GM19324 (cell line): Measurements from ENCODE around the gene PHRF1.

Experiments
- ATAC-seq: cut with Tn5 transposase; IDR thresholded peaks from one replicate; pipeline ENCODE4 v1.9.1; 2021; ENCODE audit warnings: mild to moderate bottlenecking, moderate library complexity; ENCODE audit not compliant: unreplicated experiment, low FRiP score

The PHRF1 gene

GRCh38 chr11:537622-538430 is 38.4 kb upstream of the PHRF1 start:
- no peak for ATAC-seq

DNA sequence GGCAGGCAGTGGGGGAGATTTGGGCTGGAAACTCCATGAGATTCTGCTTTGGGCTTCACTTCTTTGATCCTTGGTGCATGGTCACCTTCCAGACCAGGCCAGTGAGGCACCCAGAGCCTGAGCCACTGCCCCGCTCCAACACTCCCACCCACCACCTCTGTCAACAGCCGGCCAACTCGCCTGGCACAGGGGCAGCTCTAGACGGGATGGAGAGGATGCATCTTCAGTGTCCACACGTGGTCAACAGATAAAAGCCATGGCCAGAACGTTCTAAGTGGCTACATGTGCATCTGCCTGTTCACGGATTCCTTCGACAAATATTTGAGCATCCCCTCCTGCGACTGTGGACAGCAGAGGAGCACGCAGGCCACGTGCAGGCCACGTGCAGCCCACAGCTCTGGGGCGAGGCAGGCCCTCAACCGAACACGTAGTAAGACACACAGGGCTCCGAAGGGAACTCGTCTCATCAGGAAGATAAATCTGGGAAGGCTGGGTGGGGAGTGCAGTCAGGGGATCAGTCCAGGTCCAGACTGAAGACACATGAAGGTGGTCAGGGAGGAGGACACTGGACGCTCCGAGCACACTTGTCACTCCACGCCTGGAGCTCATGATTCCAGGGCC is 37.7 kb upstream of the PHRF1 start:
- no peak for ATAC-seq

DNA sequence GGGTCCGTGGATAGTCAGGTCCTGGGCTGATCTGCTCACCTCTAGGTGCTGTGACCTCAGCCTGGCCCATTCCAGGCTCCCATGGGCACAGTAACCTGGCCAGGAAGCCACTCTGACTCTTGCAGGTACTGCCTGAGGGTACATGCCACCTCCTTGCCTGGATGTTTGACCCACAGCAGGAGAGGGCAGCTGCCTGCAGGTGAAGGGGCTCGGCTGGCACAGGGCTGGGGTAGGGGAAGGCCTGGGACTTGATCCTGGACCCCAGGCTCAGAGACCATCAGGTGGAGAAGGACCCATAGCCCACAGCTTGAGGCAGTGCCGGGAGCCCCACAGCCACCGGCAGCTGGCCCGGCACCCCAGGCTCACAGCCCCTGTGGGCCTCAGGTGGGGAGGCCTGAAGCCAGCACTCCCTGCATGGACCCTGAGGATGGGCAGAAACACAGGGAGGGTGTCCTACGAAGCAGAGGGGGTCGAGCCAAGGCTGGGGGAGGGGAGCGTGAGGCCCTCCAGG is 36.2 kb upstream of the PHRF1 start:
- no peak for ATAC-seq

- no peak for ATAC-seq
Measured at GRCh38 chr11:540583-541432, 35.5 kb upstream of the PHRF1 start.

GRCh38 chr11:541433-541885 is 34.8 kb upstream of the PHRF1 start:
- no peak for ATAC-seq

DNA sequence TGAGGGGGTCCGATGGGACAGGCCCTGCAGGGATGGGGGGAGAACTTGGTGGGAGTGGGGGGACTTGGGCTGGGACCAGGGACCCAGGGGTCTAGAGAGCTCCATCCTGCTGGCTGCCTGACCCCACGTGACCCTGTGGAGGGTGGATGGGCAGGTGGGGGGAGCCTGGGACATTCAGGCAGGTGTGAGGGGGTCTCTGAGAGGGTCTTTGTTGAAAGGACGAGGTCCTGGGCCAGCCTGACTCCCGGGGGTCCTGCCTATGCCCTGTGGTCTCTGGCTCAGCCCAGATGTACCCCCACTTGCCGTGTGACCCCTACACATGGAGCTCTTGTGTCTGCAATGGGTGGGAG is 31.5 kb upstream of the PHRF1 start:
- ATAC-seq = no peak

DNA sequence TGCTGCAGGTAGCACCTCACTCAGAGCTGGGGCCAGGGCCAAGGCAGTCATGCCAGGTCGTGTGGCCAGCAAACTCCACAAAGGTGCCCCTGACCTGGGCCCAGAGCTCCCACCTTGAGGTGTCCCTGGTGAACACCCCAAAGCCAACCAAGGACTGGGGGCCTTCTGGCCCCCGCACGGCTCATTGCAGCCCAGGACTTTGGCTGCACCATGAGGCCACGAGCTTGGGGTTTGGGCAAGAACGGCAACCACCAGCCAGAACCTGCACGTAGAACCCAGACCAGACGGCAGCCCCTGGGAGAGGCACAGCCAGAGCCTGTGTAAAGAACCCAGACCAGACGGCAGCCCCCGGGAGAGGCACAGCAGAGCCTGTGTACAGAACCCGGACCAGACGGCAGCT is 31.1 kb upstream of the PHRF1 start:
- no peak for ATAC-seq

GRCh38 chr11:548700-549603 is 27.3 kb upstream of the PHRF1 start:
- ATAC-seq = no peak

DNA sequence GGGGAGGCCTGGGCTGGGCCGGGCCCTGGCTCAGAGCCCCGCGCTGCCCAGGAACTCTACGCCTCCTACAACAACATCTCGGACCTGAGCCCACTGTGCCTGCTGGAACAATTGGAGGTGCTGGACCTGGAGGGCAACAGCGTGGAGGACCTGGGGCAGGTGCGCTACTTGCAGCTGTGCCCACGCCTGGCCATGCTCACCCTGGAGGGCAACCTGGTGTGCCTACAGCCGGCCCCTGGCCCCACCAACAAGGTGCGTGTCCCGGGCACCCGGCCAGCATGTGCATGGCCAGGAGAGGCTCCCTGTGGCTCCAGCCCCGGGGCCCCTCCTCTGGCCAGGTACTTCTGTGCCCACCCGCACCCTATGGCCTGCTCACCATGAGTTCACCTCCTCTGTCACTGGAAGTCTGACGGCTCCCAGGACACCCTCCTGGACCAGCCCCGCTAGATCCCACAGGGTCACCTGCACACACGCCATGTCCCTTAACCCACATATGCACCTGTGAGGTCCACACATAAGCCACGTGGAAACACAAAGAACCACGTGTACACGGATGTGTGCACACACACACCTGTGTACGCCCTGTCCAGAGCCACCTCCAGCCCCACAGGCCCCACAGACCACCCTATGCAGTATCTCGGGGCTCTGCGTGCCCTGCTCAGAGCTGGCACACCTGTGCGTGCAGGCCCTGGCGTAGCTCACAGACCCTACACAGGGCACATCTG is 26.1 kb upstream of the PHRF1 start:
- no peak for ATAC-seq

DNA sequence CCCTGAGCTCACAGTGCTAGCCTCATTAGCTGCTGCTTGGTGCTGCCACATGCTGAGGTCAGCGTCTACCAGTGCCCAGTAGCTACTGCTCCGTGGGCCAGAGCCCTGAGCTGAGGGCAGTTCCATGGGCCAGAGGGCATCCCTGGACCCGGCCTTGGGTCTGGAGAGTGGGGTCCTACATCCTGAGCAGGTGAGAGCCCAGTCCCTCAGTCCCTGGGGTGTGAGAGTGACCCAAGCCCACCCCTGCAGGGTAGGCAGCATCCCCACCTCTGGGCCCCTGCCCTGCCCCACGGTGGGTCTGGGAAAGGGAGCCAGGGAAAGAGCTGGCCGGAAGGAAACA is 25.6 kb upstream of the PHRF1 start:
- ATAC-seq = no peak

- no peak for ATAC-seq
Measured at GRCh38 chr11:551131-551530, 25.1 kb upstream of the PHRF1 start.

- no peak for ATAC-seq
Measured at GRCh38 chr11:551596-551995, 24.7 kb upstream of the PHRF1 start.

DNA sequence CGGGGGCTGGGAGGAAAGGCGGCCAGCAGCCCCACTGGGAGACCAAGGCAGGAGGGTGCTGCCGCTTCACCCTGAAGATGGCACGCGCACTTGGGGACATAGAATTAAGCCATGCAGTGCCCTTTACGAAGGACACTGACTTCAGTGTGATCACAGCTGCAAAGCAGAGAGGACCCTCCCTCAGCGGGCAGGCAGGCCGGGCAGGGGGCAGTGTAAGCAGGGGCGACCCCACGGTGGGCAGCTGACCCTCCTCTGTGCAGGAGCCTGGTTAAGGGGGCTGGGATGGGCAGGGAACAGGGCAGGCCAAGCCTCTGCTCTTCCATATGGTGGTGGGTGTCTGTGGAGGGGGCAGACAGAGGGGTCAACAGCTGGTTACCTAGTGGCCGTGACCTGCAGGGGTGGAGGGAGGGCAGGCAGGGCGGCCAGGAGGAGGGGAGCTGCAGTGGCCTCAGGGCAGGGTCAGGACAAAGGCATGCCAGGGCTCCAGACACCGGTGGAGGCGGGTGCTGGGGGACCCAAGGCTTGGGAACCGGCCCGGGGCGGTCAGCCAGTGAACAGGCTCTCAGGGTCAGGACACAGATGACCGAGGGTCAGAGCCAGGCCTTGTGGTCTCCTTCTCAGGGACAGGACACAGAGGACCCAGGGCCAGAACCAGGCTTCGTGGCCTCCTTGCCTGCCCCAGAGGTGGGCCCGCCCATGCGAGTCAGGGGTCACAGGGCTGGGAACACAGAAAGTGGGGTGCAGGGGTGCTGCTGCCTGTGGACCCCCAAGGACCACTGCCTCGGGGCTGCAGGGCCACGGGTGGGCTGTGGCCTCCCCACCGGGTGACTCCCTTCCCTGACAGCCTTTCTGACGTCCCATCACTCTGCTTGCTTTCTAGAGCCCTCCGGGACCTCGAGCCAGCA is 22.9 kb upstream of the PHRF1 start:
- no peak for ATAC-seq

GRCh38 chr11:553988-554340 is 22.3 kb upstream of the PHRF1 start:
- ATAC-seq = no peak

GRCh38 chr11:554428-555226 is 21.6 kb upstream of the PHRF1 start:
- ATAC-seq = no peak

DNA sequence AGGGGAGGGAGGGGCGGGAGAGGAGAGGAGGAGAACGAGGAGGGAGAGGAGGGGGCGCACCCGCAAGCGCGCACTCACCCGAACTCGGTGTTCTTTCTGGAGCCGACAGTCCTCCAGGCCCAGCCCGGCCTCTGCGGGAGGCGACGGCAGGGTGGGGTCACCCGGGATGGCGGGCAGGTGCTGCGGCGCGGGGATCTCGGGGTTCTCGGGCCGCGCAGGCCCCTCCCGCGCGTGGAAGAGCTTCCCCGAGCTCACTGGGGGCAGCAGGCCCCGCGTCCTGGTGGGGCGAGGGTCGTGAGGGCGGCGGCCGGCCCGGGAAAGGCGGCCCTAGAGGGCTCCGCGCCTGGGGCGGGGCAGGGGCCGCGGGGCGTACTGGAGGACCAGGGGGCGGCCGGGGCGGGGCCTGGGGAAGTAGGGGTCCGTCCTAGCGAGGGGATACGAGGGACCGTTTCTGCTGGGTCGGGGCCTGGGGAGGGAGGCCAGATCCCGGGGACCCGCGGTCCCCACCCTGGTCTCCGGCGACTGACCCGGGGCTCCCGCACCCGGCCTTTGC is 21.0 kb upstream of the PHRF1 start:
- ATAC-seq = no peak

GRCh38 chr11:555780-556661 is 20.2 kb upstream of the PHRF1 start:
- ATAC-seq = no peak
